ENCODE data around the gene GRXCR2.

Gene GRXCR2, protein sequence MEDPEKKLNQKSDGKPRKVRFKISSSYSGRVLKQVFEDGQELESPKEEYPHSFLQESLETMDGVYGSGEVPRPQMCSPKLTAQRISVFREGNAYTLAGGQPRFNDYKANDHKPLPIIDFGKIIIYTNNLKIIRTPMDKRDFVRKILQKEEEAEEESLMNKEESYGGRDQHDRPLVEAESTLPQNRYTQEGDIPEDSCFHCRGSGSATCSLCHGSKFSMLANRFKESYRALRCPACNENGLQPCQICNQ

DNA sequence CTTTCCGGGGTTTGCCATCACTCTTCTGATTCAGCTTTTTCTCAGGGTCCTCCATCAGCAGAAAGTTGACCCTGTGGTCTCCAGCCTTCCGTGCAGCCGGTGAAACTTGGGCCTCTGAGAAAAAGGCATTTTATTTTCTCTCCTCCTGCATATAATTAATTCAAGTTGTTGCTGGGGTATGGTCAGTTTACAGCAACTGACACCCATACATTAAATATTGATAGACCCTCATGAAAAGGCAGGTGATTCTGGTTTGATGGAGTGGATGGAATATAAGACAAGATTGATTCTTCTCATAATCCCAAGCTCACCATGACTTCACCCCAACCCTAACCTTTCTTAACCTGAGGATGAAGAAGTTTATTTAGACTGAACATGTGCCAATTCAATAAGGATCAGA is at the start of gene GRXCR2:
Gene GRXCR2 (minus strand): TSS at position 101 of the 400 bp plus-strand sequence. CDS start 46 bp downstream, at position 55.
- H3K4me3 ChIP-seq (ENCODE audit: low read length): no peak within 1 kb of the TSS
- no peaks in the 10 kb centered on the region for H3K9me3 ChIP-seq (ENCODE audit: control insufficient read depth, low read length)
- peaks cover under 1% of the 10 kb centered on the region for H3K4me1 ChIP-seq (ENCODE audit: control insufficient read depth, insufficient read depth, low read length)

DNA sequence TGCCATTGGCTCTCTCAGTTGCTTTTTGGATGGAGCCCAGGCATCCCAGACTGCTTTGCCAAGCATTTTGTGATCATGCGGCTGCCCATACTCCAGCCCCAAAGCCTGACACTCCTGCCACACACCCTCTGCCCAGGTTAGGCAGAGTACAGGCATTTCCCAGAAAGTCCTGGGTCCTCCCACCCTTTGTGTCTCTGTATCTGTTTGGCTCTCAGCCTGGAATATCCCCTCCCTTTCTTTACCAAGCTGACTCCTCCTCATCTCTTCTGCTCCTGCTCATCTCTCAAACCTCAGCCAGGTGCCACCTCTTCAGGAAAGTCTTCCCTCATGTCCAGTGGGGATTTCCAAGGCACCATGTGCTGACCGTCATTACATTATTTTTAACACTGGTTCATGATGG is 49.2 kb upstream of the GRXCR2 start:
- no peak overlapping the region for H3K4me3 ChIP-seq (ENCODE audit: low read length)
- no peak overlapping the region for H3K9ac ChIP-seq (ENCODE audit: low read length)
- H3K9me3 ChIP-seq (ENCODE audit: control insufficient read depth, low read length): no peaks in the 10 kb centered on the region
- peaks cover 26% of the 10 kb centered on the region for H3K4me1 ChIP-seq (ENCODE audit: control insufficient read depth, insufficient read depth, low read length)
- H3K27me3 ChIP-seq (replicated peaks; ENCODE audit: control insufficient read depth, insufficient read depth, low read length): peaks cover 8% of the 10 kb centered on the region
- no peaks in the 10 kb centered on the region for H3K36me3 ChIP-seq (ENCODE audit: control insufficient read depth, insufficient read depth, low read length, severe bottlenecking)
- no peak for DNase-seq (ENCODE audit: low read depth)

More for the DNA sequence above, at the start of gene GRXCR2:
- no peak for DNase-seq (ENCODE audit: low read depth)
- Histone ChIP-seq H3K9ac (ENCODE audit: low read length) (no peak within 1 kb of the TSS), H3K27me3 (replicated peaks; ENCODE audit: control insufficient read depth, insufficient read depth, low read length) (peaks cover 4% of the 10 kb centered on the region), H3K36me3 (ENCODE audit: control insufficient read depth, insufficient read depth, low read length, severe bottlenecking) (no peaks in the 10 kb centered on the region)

DNA sequence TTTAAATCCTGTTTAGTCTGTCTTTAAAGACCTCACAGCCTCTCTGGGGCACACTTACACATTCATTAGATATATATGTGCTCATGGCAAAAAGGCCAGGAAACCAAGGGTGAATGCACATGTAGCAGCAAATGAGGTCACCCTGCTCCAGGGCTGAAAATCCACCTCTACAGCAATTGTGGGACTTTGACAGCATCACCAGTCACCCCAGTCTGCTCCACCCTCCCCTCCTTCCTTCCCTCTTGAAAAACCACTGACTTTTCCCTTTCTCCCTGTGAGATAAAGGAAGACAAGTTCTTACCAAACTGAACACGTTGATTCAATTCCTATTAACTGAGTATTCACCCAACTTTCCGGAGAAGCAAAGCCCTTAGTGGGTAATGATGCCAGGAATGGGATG is 48.4 kb upstream of the GRXCR2 start:
- no peaks in the 10 kb centered on the region for H3K9me3 ChIP-seq (ENCODE audit: control insufficient read depth, low read length)
- H3K4me1 ChIP-seq (ENCODE audit: control insufficient read depth, insufficient read depth, low read length): peaks cover 27% of the 10 kb centered on the region
- no peak for DNase-seq (ENCODE audit: low read depth)
- peaks cover 8% of the 10 kb centered on the region for H3K27me3 ChIP-seq (replicated peaks; ENCODE audit: control insufficient read depth, insufficient read depth, low read length)
- no peaks in the 10 kb centered on the region for H3K36me3 ChIP-seq (ENCODE audit: control insufficient read depth, insufficient read depth, low read length, severe bottlenecking)
- no peak overlapping the region for H3K4me3 ChIP-seq (ENCODE audit: low read length)
- H3K9ac ChIP-seq (ENCODE audit: low read length): no peak overlapping the region

DNA sequence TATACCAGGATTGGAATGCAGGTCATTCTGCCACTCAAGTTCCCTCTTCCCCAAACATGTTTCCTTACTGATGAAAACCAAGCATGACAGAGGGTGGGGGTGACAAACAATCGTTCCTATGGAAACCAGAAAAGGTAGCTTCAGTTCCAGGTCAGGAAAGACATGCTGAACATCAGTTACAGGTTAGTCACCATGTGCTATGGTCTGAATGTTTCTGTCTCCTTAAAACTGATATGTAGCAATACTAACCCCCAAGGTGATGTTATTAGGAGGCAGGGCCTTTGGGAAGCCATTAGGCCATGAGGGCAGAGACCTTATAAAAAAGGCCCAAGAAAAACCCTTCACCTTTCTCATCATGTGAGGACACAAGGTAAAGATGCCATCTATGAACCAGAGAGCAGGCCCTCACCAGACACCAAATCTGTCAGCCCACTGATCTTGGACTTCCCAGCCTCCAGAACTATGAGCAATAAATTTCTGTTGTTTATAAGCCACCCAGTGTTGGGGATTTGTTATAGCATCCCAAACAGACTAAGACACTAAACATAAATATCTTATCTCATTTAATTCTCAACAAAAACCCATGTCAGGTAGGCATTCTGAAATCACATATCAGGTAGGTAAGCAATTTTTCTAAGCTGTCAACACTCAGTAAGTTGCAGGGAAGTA is 47.9 kb upstream of the GRXCR2 start:
- Histone ChIP-seq H3K9ac (ENCODE audit: low read length) (no peak overlapping the region), H3K9me3 (ENCODE audit: control insufficient read depth, low read length) (no peaks in the 10 kb centered on the region), H3K4me3 (ENCODE audit: low read length) (no peak overlapping the region), H3K27me3 (replicated peaks; ENCODE audit: control insufficient read depth, insufficient read depth, low read length) (peaks cover 8% of the 10 kb centered on the region), H3K36me3 (ENCODE audit: control insufficient read depth, insufficient read depth, low read length, severe bottlenecking) (no peaks in the 10 kb centered on the region), H3K4me1 (ENCODE audit: control insufficient read depth, insufficient read depth, low read length) (peaks cover 22% of the 10 kb centered on the region)
- DNase-seq (ENCODE audit: low read depth): no peak

DNA sequence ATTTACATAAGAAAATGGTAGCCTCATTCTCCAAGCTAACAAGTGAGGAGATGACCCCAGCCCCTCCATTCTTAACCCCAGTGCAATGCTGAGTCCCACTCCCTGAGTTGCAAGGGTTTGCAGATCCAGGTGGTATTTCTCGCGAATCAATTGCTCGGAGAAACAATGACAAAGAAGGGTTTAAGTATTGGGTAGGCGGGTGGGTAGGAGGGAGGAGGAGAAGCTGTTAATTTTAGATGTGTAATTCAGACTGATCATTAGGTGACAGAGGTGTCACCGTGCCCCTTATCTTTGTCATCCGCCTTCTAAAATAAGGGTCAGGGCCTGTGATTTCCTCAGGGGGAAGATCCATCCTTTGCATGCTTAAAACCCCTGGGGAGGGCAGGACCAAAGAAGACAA is 46.6 kb upstream of the GRXCR2 start:
- H3K27me3 ChIP-seq (replicated peaks; ENCODE audit: control insufficient read depth, insufficient read depth, low read length): peaks cover 8% of the 10 kb centered on the region
- DNase-seq (ENCODE audit: low read depth): no peak
- H3K9me3 ChIP-seq (ENCODE audit: control insufficient read depth, low read length): no peaks in the 10 kb centered on the region
- no peak overlapping the region for H3K4me3 ChIP-seq (ENCODE audit: low read length)
- no peaks in the 10 kb centered on the region for H3K36me3 ChIP-seq (ENCODE audit: control insufficient read depth, insufficient read depth, low read length, severe bottlenecking)
- H3K4me1 ChIP-seq (ENCODE audit: control insufficient read depth, insufficient read depth, low read length): peaks cover 9% of the 10 kb centered on the region
- H3K9ac ChIP-seq (ENCODE audit: low read length): no peak overlapping the region

DNA sequence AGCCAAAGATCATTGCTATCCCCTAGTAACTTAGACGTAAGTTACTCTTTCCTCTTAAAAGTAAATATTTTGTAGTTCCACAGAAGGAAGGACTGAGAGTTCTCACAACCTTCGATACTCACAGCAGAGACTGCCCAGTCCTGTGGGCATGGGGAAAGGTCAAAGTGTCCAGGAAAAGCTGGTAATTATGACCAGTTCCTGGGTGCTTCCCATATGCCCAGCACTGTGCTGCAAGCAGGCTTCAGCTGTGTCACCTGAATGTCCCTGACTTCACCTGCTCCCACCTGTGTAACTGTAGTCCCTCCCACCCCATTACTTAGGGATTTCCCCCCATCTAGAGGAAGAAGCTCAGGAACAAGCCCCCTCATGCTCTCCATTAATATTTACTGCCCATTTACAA is 45.6 kb upstream of the GRXCR2 start:
- Histone ChIP-seq H3K4me1 (ENCODE audit: control insufficient read depth, insufficient read depth, low read length) (peaks cover 7% of the 10 kb centered on the region), H3K27me3 (replicated peaks; ENCODE audit: control insufficient read depth, insufficient read depth, low read length) (peaks cover 8% of the 10 kb centered on the region), H3K9me3 (ENCODE audit: control insufficient read depth, low read length) (no peaks in the 10 kb centered on the region), H3K4me3 (ENCODE audit: low read length) (no peak overlapping the region), H3K9ac (ENCODE audit: low read length) (no peak overlapping the region), H3K36me3 (ENCODE audit: control insufficient read depth, insufficient read depth, low read length, severe bottlenecking) (no peaks in the 10 kb centered on the region)
- no peak for DNase-seq (ENCODE audit: low read depth)

DNA sequence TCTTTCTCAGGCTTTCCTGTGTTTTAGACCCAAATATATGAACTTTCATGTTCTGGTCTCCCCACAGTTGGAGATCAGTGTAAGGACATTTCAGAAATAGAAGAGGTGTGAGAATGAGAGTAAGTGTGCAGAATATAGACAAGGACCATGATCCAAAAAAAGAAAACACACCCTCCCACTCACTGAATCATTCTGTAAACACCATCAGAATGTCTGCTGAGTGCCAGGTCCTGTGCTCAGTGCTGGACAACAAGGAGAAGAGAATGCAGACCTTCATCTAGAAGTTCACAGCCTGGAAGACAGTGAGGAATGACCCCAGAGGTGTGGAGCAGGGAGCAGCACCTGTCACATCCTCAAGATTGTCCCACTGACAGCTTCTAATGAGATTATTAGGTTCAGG is 44.5 kb upstream of the GRXCR2 start:
- Histone ChIP-seq H3K27me3 (replicated peaks; ENCODE audit: control insufficient read depth, insufficient read depth, low read length) (peaks cover 8% of the 10 kb centered on the region), H3K9me3 (ENCODE audit: control insufficient read depth, low read length) (no peaks in the 10 kb centered on the region), H3K4me1 (ENCODE audit: control insufficient read depth, insufficient read depth, low read length) (peaks cover 7% of the 10 kb centered on the region), H3K4me3 (ENCODE audit: low read length) (no peak overlapping the region), H3K9ac (ENCODE audit: low read length) (no peak overlapping the region), H3K36me3 (ENCODE audit: control insufficient read depth, insufficient read depth, low read length, severe bottlenecking) (no peaks in the 10 kb centered on the region)
- DNase-seq (ENCODE audit: low read depth): no peak

DNA sequence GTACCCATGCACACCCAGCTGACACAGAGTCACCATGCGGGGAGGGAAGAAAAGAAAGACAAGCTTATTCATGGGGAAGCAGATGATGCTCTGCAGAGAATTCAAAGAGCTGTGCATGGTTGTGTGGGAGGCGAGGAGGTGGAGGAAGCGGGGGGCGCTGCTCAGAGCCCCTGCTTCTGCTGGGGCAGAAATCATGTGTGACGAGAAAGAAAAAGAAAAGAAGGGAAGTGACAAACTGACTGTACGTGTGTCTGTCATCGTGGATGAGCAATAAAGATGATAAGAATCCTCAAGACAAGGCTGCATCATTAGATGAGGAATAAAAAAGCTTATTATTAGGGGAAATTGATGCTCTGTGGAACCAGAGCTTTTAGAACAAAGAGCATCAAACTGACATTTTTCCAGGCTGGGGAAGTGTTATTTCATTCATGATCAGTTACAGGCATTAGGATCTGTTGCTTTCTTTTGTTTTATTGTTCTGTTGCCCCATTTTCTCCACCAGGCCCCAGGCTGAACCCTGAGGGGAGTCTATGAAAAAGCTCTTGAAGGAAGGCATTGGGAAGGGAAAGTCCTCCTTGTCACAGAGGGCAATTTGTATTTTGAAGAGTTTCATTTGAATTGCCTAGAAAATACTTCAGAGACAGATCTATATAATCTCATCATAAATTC is 43.3 kb upstream of the GRXCR2 start:
- peaks cover 7% of the 10 kb centered on the region for H3K4me1 ChIP-seq (ENCODE audit: control insufficient read depth, insufficient read depth, low read length)
- no peak for DNase-seq (ENCODE audit: low read depth)
- H3K9me3 ChIP-seq (ENCODE audit: control insufficient read depth, low read length): no peaks in the 10 kb centered on the region
- no peak overlapping the region for H3K4me3 ChIP-seq (ENCODE audit: low read length)
- no peaks in the 10 kb centered on the region for H3K36me3 ChIP-seq (ENCODE audit: control insufficient read depth, insufficient read depth, low read length, severe bottlenecking)
- H3K9ac ChIP-seq (ENCODE audit: low read length): no peak overlapping the region
- peaks cover 8% of the 10 kb centered on the region for H3K27me3 ChIP-seq (replicated peaks; ENCODE audit: control insufficient read depth, insufficient read depth, low read length)

DNA sequence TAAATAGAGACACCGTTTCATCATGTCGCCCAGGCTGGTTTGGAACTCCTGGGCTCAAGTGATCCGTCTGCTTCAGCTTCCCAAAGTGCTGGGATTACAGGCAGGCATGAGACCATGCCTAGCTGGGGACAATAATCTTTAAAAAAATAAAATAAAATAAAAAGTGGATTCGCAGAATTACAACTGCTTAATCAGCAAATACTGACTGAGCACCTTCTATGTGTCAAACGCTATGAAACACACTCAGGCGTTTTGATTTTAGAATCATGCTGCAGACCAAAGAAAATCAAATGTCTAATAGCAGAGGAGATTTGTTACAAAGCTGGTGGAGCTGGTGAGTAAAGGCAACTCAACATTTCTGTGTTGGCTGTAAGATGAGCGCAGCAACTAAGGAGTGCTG is 40.9 kb upstream of the GRXCR2 start:
- no peak for DNase-seq (ENCODE audit: low read depth)
- Histone ChIP-seq H3K4me3 (ENCODE audit: low read length) (no peak overlapping the region), H3K9me3 (ENCODE audit: control insufficient read depth, low read length) (no peaks in the 10 kb centered on the region), H3K9ac (ENCODE audit: low read length) (no peak overlapping the region), H3K27me3 (replicated peaks; ENCODE audit: control insufficient read depth, insufficient read depth, low read length) (peaks cover 11% of the 10 kb centered on the region), H3K36me3 (ENCODE audit: control insufficient read depth, insufficient read depth, low read length, severe bottlenecking) (no peaks in the 10 kb centered on the region), H3K4me1 (ENCODE audit: control insufficient read depth, insufficient read depth, low read length) (peaks cover 7% of the 10 kb centered on the region)

DNA sequence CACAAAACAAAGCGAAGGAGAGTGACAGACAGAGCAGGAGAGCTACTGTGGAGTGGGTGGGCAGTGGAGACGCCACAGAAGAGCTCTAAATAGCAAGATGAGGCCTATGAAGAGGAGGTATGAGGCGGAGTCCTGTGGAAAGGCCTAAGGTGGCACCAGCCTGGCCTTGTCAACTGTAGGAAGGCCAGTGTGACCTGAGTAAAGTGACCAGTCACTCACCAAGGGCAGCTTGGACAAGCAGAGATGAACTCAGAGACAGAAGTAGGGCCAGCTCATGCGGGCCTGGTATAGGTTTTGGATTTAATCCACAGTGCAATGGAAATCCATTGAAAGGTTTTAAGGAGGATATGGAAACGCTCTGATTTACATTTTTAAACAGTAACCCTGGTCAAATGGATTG is 39.8 kb upstream of the GRXCR2 start:
- peaks cover 7% of the 10 kb centered on the region for H3K4me1 ChIP-seq (ENCODE audit: control insufficient read depth, insufficient read depth, low read length)
- DNase-seq (ENCODE audit: low read depth): no peak
- H3K36me3 ChIP-seq (ENCODE audit: control insufficient read depth, insufficient read depth, low read length, severe bottlenecking): no peaks in the 10 kb centered on the region
- H3K9ac ChIP-seq (ENCODE audit: low read length): no peak overlapping the region
- no peak overlapping the region for H3K4me3 ChIP-seq (ENCODE audit: low read length)
- H3K27me3 ChIP-seq (replicated peaks; ENCODE audit: control insufficient read depth, insufficient read depth, low read length): peaks cover 10% of the 10 kb centered on the region
- no peaks in the 10 kb centered on the region for H3K9me3 ChIP-seq (ENCODE audit: control insufficient read depth, low read length)

DNA sequence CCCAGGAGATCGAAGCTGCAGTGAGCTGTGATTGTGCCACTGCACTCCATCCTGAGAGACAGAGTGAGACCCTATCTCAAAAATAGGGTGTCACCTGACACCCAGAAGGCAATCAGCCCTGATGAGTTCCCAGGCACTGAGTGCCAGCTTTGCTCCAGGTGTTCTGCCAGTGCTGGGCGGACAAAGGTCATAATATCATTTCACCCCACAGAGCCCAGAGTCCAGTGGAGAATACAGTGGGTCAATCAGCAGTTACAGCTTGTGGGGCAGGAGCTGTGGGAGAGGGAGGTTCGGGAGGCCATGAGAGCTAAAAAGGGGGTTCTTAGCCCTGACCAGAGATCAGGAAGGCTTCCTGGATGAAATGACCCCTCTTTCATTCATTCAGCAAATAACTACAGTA is 39.2 kb upstream of the GRXCR2 start:
- Histone ChIP-seq H3K9me3 (ENCODE audit: control insufficient read depth, low read length) (no peaks in the 10 kb centered on the region), H3K36me3 (ENCODE audit: control insufficient read depth, insufficient read depth, low read length, severe bottlenecking) (no peaks in the 10 kb centered on the region), H3K4me1 (ENCODE audit: control insufficient read depth, insufficient read depth, low read length) (peaks cover 1% of the 10 kb centered on the region), H3K4me3 (ENCODE audit: low read length) (no peak overlapping the region), H3K9ac (ENCODE audit: low read length) (no peak overlapping the region), H3K27me3 (replicated peaks; ENCODE audit: control insufficient read depth, insufficient read depth, low read length) (peaks cover 10% of the 10 kb centered on the region)
- DNase-seq (ENCODE audit: low read depth): no peak

Data from adipocyte (in vitro differentiated cells).